ENCODE measurements around the gene TMEM116.
"Not testable (repeated sequence)": the region's sequence is repeated elsewhere in the genome, so short reads cannot be mapped to it uniquely, and the experiment has no call there.

TMEM116 gene

DNA sequence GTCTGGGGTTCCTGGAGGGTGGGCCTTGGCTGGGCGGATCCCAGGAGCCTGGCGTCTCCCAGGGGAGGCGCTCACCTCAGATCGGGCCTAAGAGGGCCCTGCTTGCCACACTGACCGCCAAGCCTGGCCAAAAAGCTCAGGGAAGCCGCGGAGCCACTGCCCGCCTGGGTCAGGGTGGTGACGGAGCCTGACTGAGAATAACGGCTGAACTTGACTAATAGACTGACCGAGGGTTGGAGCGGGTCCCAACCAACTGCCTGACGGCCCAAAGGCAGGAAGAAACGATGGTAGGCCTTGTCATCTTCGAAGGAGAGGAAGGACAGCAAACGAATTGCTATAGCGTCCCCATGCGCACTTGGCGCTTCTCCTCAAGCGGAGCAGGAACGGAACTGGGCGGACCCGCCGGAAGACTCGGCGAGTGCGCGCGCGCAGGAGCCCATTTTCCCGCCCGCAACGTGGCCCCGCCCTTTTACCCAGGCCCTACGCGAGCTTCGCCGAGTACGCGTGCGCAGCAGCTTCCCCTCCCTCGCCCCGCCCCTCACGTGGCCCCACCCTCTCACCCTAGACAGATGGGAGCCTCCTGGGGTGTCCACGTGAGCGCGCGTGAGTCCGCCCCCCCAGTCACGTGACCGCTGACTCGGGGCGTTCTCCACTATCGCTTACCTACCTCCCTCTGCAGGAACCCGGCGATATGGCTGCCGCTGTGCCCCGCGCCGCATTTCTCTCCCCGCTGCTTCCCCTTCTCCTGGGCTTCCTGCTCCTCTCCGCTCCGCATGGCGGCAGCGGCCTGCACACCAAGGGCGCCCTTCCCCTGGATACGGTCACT lies at the start of gene TMEM116, which contains the start of gene ERP29:
Gene TMEM116 (minus strand): TSS at position 391 of the 826 bp plus-strand sequence. CDS start 7,895 bp downstream, outside the sequence.
Gene ERP29 (plus strand): TSS at position 652 of the 826 bp plus-strand sequence. CDS start 40 bp downstream, at position 692.
- DNase-seq = peak; percentile 100

DNA sequence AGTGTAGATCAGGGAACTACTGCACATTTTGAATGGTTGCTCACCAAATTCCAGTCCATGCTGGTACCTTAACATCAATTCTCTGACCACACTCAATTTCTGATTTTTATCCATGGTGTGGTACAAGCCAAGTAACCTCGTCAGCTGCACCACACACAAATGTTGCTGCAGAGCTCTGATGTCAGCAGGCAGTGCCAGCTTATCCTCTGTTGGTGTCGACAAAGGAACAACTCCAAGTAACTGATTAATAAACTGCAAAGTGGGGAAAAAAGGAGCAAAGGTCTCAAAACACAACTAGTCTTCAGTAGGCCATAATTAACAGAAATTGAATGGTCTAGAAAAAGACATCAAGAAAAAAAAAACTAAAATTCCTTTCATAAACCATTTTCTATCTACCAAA lies 48.2 kb upstream of the TMEM116 start:
- DNase-seq = no peak

DNA sequence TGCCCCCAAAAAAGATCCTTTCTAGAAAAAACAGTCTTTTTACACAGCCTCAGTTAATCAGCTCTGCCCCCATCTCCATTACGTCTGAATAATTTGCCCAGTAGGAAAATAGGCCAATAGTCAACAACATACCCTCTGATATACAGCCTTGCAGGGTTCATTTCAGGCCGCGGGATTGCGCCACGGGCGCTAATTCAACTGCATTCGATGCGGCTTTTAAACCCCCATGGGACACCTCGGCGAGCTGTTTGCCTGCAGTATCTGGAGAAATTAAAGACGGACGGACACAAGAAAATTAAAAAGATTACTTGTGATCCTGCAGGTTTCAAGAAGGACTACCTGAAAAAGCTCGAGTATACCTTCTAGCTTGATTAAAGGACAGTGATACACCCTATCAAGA lies 36.4 kb upstream of the TMEM116 start:
- DNase-seq = no peak

DNA sequence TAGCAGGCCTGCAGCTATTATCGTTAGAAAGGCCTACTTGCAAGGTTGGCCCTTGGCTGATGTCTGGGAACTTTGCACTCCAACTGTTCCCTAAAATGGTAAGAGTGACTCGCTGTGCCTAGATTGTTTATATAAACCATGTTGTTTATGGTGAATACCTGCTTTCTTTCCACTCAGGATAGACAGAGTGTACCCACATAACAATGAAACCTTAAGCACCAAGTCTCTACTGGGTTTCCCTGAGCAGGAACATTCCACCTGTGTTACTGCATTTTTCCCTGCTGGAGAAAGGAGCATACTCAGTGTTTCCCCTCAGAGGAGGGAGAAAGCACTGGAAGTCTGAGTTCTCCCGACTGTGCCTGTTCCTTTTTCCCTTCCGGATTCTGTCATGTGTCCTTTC lies 33.0 kb upstream of the TMEM116 start:
- DNase-seq = no peak

DNA sequence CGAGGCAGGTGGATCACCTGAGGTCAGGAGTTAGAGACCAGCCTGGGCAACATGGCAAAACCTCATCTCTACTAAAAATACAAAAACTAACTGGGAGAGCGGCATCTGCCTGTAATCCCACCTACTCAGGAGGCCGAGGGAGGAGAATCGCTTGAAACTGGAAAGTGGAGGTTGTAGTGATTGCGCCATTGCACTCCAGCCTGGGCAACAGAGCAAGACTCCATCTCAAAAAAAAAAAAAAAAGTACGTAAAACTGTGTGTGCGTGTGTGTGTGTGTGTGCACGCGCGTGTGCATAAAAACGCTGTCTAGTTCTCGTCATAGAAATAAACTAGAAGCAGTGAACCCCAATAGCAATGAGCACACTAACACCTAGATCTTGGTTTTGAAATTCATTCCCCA lies 23.6 kb upstream of the TMEM116 start:
- DNase-seq = not testable (repeated sequence)

DNA sequence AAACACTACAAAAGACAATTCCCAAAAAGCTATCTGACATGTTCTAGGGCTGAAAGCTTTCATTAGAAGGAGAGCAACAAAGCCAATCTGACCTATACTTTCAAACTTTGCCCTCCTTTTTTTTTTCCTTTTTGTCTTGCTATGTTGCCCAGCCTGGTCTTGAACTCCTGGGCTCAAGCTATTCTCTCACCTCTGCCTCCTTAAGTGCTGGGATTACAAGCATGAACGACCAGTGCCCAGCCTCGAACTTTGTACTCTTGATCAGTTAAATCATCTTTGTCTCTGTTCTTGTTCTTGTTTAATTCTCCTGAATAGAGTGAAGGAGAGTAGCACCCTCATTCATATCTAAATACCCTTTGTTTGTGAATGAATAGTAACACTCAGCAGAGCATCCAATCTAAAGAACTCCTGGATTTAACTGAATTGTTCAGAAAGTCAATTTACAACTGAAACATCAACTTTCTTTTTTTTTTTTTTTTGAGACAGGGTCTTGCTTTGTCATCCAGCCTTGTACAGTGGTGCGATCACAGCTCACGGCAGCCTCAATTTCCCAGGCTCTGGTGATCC lies 22.3 kb upstream of the TMEM116 start:
- no peak for DNase-seq

DNA sequence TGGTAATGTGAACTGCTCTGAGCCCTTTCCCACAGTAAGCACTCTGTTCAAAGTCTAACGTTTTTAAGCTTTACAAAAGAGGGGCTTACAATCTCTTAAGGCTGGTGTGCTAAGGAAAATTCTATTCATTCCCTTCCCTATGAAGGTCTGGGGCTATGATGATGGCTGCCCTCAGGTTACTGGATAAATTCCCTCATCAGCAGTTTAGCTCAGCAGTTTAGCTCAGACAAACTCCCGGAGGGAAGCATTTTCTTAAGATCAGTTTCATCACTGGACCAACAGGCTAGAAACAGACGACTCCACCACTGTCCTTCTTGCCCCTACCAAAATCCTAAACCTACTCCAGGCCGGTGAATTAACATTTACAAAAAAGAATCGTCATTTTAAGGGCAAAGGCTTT lies 19.3 kb upstream of the TMEM116 start:
- no peak for DNase-seq

DNA sequence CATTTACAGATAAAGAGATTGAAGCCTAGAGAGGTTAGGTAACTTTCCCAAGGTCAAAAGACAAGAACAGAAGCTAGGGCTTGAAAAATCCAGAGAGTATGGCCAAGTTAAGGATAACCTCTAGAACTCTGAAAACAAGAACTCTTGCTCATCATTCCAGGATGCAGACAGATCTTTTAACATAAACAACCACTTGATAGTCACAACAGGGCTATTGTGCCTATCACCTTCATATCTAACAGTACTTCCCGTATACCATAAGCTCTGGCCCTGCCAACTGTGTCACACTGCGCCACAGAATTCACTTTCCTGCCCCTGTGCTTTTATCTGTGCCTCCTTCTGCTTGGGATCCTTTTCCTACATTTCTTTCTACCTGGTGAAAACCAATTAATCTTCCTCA lies 18.5 kb upstream of the TMEM116 start:
- DNase-seq = no peak

DNA sequence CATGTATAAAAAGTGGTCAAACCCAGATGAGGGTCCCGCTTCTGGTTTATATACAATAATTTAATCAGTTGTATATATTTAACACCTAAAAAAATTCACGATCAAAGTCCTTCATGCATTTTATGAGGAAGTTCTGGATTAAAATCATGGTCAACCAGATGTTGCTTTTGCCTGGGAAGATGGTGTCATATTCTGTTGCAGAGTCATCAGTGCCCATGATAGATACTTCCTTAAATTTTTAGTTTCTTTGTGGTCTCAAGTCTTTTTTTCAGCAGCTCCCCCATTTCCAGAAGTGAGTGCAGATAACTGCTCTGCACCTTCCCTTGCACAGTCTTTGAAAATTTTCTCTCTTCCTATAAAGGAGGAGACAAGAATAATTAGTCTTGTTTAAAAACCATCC lies 16.3 kb upstream of the TMEM116 start:
- DNase-seq = no peak

DNA sequence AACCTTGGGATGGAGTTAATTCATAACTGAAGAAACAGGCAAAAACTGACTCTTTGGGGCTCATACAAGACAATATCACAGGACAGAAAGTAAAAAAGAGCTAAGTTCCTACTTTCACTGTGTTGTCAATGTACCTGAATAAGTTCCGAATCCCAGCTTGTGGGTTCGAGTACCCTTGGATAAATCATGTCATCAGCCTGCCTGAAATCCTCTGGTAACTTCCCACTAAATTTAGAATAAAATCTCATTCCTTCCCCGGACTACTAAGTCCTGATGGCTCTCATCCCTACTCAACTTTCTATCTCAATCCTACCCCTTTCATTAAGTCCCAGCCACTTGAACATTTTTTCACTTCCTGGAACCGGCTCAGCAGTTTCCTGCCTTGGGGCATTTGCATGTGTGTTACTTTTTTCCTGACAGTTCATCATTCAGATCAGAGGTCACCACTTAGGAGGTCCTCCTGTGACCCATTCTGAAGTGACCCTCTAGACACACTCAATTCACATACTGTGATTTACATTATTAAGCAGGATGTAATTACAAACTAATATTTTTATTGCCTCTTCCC lies 12.9 kb upstream of the TMEM116 start:
- DNase-seq = no peak

DNA sequence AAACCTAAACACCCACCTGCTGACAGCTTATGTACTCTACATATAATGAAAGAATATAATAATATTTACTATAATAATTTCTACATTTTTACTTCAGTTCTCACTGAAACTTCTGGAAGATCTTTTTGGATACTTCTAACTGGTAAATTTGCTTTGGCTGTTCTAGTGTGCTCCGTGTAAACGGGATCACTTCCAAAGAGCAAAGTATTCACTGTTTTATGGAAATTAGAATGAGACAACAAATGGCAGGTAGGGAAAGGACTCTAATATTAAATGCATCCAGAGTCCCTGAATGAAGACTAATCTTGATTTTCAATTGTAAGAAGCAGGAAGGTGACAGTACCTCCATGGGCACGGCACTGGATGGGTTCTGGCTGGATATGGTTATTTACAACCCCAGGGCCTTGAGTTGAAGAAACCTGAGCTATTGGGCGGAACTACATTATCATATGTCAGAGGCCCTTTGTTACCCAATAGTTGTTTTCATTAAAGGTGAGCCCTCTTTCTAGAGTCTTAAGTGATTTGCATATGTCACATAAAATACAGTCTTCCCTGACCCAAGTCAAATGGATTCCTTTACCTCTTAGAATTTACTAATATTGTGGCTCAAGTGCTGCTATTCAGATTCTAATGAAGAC lies 10.9 kb upstream of the TMEM116 start:
- no peak for DNase-seq

DNA sequence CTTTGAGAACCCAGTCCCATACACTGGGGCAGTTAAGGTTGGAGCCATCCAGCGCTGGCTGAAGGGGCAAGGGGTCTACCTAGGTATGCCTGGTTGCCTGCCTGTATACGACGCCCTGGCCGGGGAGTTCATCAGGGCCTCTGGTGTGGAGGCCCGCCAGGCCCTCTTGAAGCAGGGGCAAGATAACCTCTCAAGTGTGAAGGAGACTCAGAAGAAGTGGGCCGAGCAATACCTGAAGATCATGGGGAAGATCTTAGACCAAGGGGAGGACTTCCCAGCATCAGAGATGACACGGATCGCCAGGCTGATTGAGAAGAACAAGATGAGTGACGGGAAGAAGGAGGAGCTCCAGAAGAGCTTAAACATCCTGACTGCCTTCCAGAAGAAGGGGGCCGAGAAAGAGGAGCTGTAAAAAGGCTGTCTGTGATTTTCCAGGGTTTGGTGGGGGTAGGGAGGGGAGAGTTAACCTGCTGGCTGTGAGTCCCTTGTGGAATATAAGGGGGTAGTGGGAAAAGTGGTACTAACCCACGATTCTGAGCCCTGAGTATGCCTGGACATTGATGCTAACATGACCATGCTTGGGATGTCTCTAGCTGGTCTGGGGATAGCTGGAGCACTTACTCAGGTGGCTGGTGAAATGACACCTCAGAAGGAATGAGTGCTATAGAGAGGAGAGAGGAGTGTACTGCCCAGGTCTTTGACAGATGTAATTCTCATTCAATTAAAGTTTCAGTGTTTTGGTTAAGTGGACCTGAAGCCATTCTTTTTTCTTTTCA lies 9.5 kb upstream of the TMEM116 start:
- DNase-seq = no peak

DNA sequence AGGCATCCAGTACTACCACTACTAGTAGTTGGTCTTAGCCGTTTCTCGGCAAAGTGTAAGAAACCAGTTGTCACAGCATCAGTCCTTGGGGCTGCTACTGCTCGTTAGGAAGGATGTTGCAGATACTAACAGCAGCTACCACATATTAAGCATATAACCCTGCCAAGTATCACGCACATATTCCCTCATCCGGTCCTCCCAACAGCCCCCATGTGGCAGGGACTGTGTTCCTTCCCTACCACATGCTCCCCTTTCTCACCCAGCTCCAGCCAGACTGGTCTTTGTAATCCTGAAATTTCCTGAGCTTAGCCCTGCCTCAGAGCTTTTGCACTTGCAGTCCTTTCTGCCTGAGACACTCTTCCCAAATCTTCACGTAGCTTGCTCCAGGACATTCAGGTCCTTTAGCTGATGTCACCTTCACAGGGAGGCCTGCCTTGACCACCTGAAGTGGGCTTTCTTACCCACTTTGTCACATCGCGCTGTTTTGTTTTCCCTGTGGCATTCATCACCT lies 8.0 kb upstream of the TMEM116 start:
- no peak for DNase-seq

DNA sequence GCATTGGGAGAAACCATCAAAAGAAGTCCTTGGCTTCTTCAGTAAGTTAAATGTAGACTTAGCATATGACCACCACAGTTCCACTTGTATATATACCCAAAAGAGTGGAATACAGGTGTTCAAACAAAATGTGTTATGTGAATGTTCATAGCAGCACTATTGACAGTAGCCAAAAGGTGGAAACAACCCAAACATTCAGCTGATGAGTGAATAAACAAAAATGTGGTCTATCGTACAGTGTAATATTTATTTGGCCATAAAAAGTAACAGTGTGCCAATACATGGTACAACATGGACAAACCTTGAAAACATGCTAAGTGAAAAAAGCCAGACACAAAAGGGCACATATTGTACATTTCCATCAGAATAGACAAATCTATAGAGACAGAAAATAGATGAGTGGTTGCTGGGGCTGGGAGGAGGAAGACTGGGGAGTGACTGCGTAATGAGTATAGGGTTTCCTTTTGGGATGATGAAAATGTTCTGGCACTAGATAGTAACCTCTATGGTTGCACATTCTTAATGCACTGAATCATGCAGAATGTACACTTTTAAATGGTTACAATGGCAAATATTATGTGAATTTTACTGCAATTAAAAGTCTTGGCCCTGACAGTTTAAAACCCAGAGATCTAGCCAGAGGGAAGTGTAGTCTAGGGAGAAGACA lies 5.7 kb upstream of the TMEM116 start:
- no peak for DNase-seq

DNA sequence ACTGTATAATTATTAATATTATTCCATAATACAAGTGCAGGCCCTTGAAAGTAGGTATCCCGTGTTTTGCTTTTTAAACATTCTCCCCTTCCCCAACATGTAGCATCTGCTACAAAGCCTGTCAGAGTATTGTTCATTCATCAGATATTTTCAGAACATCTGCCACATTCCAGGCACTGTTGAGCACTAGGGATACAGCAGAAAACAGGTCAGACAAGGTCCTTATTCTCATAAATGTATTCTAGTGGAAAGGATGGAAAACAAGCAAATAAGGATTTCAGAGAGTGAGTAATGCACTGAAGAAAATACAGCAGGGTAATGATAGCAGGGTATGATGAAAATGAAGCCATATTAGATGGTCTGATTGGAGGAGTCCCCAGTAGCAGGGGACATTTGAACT lies 4.1 kb upstream of the TMEM116 start:
- DNase-seq = no peak

DNA sequence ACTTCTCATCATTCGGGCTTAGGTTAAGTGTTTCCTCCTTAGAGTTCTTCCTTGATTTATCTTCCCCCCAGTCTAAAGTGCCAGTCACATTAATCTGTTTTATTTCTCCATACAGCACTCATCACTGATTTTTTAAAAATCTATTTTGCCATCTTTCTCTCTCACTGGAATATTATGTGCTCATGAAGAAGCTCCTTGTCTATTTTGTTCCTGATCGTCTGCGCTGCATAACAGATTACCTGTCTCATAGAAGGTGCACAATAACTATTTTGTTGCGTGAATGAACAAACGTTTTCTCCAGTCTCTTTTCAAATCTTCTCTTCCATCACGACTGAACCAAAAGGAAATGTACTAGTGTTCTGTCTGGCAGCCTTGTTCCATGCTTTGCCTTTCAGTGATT lies 3.0 kb upstream of the TMEM116 start:
- no peak for DNase-seq

DNA sequence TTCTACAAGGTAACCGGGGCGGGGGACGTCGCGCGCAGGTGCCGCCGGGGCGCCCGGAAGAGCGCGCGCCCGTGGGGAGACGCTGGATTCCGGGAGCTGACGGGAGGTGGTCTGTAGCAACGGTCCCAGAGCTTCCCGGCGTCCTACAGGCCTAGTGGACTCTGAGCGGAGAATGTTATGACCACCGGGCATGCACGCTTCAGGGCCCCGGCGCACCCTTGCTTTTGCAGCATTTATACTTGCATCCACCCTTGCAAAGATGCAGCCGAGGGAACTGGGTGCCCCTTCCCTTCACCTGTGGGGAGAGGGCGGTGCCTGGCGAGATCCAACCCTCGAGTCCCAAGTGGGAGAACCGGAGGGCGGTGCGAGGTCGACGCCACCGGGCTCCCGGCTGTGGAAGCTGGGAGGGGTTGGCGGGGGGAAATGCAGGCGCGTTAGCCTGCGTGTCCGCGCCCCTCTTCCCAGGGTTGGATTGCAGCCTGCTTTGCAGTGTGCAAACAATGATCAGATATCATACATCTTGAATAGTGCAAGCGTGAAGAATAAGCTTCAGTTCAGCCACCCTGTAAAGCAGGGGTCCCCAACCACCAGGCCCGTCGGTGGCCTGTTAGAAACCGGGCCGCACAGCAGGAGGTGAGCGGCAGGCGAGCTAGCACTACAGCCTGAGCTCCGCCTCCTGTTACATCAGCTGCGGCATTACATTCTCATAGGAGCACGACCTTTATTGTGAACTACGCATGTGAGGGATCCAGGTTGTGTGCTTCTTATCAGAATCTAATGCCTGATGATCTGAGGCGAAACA lies 837 bp upstream of the TMEM116 start:
- DNase-seq = peak; percentile 69

DNA sequence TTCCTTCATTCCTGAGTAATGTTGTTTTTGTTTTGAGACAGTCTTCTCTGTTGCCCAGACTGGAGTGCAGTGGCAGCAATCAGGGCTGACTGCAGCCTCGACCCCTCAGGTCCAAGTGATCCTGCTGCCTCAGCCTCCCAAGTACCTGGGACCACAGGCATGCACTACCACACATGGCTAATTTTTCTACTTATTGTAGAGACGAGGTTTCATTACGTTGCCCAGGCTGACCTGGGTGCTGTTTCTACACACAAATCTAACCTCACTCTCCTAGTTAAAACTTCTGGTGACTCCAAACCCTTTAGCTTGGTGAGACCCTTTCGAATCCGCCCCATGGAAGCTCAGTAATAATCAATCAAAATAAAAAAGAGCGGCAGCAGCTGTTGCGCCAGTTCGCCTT lies 1.3 kb downstream of the TMEM116 start:
- DNase-seq = no peak

DNA sequence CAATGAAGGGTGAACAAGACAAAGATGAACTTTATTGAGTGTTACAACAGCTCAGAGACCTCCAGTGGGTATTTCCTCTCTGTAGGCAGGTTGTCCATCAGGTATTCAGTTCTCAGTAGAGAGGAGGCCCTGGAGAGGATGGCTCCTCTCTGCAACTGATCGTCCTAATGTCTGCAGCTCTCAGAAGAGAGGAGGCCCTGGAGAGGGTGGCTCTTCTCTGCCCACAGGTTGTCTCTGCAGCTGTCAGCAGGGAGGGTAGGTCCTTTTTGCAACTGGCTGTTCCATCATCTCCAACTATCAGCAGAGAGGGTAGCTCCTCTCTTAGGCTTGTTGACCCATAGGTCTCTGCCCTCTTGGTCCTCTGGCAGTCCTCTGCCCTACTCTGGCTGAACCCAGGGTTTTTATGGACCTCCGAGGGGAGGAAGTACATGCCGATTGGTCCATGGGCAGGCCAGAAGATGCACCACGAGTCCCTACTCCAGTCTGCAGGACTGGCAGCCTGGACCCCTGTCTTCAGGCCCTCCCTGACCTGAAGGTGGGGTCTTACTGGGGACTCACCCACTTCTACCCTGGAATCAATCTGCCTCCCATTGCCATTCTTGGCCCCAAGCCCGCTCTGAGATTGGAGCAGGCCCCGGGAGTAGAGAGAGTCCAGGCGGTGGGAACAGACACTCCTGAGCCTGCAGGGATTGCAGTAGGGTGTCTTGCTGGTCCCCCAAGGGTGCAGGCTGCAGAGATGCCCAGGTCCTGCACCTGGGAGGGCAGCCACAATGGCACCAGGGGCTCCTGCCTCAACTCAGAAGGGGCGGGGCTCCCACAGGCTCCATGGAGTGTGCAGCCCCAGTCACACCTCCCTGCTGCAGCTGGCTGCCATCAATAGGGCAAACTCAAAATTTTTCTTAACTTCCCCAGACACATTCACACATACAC lies 2.3 kb downstream of the TMEM116 start:
- DNase-seq = no peak

DNA sequence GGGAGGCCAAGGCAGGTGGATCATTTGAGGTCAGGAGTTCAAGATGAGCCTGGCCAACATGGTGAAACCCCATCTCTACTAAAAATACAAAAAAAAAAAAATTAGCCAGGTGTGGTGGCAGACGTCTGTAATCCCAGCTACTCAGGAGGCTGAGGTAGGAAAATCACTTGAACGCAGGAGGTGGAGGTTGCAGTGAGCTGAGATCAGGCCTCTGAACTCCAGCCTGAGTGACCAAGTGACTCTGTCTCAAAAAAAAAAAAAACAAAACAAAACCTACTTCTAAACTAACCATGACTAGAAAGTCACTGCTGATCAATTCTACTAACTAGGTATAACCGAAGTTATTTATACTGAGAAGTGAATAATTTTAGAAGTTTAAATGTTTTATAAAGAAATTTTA lies 3.4 kb downstream of the TMEM116 start:
- DNase-seq = not testable (repeated sequence)
